GM21723 (cell line): ENCODE results near the gene COMMD10.

ENCODE experiments used
- ATAC-seq: cut with Tn5 transposase; IDR thresholded peaks from one replicate; pipeline ENCODE4 v1.9.1; 2021; ENCODE audit warnings: mild to moderate bottlenecking, moderate library complexity; ENCODE audit not compliant: unreplicated experiment

The COMMD10 gene

GRCh38 chr5:116209166-116209565 is 124.3 kb downstream of the COMMD10 start:
- no peak for ATAC-seq

- ATAC-seq = no peak
Observed at GRCh38 chr5:116212225-116212624, 127.4 kb downstream of the COMMD10 start.

- no peak for ATAC-seq
Observed at GRCh38 chr5:116216246-116216645, 131.4 kb downstream of the COMMD10 start.

DNA sequence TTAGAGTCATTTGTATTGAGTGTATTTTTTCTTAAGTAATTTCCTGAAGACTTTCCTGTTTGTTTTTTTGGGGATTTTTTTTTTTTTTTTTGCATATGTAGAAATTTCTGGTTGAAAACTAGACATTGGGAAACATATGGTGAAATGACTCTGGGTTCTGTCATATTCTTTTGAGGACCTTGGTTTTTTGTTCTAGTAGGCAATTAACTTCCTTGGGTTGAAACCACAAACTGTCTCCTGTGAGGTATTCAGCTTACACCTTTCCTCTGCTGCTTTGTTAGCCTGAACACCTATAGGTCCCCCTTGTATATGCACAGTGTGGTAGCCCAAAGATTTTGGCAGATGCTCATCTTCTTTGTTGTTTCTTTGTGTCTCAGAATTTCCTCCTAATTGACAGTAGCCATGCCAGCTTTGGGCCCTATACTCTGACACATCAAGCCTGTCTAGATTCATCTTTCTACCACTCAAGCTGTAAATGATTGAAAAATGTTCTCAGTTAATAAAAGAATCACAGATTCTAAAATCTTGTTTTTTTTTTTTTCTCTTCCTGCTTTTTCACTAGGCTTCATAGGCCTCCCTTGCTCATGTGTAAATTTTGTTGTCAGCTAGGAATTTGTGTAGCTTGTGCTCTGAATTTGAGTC is 140.6 kb downstream of the COMMD10 start:
- ATAC-seq = no peak

DNA sequence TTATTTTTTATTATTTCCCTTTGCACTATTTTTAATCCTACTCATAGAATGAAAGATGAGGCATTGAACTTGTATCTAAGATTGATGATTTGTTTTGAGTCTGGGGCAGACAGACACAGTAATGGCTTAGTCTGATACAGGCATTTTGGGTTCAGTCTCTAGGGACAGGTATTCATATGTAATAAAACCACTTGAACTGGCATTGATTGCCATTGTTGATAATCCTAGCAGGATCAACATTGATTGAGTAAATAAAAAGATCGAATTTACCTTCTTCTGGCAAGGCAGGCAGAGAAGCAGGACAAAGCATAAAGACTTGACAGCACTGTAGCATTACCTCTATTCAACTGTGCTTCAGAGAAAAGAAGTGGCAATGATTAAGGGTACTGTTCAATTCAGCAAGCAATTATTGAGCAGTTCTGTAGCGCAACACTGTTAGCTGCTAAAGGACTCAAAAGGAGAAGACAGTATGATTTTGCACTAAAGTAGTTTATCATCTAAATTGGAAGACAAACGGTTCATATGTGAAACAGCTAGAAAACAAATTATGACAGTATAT is 144.4 kb downstream of the COMMD10 start:
- ATAC-seq = no peak

GRCh38 chr5:116231288-116231687 is 146.5 kb downstream of the COMMD10 start:
- no peak for ATAC-seq

DNA sequence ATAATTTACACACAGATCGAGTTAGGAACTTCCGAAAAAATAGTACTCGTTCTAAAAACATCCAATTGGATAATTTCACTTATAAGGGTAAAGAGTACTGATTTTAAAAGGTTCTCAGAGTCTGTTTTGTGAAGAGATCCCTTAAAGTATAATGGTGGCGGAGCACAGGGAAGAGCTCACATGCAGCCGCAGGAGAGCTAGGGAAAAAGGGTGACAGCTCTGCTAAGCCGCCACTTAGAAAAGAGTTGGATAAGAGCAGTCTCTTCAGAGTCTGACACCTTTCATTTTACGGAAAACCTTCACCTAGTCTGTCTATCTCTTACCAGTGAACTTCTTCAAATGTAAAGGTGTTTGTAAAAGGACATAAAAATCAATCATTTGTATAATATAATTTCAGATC is 149.9 kb downstream of the COMMD10 start:
- ATAC-seq = no peak

DNA sequence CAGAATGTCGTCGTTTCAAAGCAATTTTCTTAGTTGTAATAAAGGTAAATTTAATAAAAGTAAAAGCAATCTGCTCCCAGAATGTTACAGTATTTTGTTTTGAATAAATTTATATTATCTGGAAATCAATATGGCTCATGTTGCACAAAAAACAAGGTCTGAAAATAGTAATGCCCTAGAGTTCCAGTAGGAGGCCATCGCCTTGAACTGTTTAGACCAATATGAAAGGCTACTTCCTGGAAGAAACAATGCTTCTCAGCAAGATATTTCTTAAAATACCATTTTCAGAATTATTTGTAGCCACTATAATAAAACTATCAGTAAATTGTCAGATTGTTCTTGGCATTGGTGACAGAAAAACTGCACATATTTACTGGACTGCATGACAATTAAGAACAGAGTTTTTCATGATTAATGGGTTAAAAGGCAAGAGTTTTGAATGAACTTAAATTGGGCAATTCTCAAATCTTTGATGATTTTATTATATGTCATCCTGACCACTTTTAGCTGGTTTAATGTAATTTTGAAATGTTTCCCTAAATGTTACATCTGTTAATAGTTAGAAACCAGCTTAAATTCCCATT is 153.2 kb downstream of the COMMD10 start:
- no peak for ATAC-seq

DNA sequence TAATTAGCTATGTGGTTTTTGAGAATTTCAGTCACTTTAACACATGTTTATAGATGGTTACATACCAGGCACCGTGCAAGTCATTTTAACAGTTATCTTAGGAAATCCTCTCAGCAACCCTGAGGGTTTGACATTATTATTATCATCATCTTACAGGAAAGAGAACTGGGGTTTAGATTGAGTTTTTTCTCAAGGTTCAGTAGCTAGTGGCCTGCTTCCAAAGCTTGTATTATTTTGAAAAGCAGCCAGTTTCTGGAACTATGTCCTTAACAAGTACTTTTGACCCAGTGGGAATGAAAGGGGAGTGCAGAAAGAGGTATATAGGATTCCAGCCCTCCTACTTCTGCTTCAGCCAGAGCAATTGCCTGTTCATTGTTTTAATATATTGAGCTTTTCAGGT is 157.5 kb downstream of the COMMD10 start:
- no peak for ATAC-seq

- no peak for ATAC-seq
Observed at GRCh38 chr5:116248432-116248831, 163.6 kb downstream of the COMMD10 start.

DNA sequence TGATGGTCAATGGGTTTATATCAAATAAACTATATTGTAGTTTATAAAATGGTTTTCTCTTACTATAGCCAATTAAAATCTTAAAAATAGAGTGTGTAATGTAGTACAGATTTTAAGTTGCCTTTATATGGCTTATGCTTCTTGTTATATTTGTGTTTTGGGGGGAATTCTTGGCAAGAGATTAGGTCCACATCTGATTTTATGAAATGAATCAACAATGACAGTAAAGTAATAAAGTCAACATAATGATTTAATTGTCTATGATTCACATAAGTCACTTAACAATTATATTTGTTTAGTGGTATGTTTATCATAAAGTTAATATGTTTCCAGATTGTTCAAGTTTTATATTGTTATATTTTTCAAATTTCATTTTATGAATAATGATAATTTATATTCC is 164.8 kb downstream of the COMMD10 start:
- no peak for ATAC-seq

DNA sequence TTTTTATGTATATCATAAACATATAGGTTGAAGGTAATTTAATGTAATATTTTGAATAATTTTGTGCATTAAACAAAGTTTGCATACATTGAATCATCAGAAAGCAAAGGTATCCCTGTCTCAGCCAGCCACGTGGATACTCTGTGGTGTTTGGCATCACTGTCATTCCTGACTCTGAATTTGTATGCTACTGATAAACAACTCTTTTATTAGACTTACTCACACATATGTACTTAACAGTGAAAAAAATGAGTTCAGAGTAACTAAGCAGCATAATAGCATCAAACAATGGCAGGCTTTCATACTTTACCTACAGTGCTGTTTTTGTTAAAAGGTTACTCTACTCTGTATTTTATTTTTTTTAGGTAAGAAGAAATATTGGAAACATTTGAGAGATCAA is 171.9 kb downstream of the COMMD10 start:
- ATAC-seq = no peak

DNA sequence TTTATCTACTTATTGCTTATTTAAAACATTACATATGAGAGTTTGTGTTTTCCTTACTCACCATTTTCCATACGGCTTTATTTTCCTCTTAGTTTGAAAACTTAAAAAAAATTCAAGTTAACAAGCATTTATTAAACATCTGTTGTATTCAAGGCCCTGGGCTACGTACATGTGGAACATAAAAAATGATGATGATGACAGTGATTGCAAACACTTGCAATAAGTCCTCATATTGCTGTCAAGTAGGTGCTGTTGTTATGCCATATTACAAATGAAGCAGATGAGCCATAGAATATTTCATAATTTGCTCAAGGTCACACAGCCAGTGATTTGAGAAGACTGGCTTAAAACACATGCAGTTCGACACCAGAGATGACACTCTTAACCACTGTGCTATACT is 180.6 kb downstream of the COMMD10 start:
- no peak for ATAC-seq

DNA sequence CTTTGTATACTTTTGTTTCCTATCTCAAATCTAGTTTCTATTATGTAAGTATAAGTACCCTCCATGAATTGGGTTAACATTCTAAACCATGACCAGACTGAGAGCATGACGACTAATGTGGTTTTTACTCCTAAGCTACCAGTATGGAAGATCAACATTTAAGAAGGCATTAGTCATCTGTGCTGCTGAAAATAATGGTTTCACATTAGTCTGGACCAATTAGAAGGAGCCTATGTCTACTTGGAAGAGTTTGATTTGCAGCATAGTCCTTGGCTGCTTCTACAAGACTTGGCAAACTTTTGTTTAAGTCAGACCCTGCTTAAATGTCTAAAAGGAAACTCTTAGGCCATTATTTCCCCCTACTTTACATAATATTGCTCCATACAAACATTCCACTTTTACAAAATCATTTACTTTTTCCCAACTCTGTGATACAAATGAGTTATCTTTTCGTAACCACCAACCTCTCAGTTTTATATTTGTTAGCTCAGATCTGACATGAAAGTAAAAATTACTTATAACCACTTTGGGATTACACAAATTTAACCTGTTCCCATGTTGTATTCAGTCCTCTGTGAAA is 186.7 kb downstream of the COMMD10 start:
- ATAC-seq = no peak

- ATAC-seq = no peak
Observed at GRCh38 chr5:116272281-116272941, 187.6 kb downstream of the COMMD10 start.

DNA sequence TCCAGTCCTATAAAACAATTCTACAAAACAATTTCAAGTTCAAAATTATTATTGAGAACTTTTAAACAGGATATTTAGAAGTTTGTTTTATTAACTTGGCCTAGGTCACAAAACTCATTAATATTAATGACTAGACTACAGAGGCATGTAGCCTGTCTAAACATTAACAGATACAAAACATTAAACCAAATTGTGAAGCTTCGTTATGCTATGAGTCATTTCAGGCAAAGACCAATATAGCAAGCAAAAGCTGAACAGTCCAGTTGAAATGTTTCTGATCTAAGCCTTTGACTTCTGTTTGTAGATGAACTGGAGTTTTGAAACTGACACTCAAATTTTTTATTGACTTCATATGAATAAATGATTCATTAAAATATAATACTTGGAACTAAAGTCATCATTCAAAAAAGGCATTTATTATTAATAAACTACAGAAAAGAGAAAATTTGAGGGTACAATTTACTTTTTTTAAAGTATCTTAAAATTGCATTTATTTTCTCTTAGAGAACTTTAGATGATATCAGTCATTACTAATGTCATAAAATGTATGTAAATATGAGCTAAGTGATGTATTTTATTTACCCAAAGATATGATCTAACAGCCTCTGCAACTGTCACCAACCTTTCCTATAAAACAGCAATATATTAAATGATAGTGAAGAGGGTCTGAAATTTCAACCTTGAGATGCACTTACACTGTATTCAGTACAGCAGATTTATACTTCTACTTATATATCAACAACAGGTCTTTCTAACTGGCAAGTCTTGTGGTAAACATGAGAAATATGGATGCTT is 188.8 kb downstream of the COMMD10 start:
- ATAC-seq = peak; percentile 94

GRCh38 chr5:116274251-116274650 is 189.4 kb downstream of the COMMD10 start:
- no peak for ATAC-seq

DNA sequence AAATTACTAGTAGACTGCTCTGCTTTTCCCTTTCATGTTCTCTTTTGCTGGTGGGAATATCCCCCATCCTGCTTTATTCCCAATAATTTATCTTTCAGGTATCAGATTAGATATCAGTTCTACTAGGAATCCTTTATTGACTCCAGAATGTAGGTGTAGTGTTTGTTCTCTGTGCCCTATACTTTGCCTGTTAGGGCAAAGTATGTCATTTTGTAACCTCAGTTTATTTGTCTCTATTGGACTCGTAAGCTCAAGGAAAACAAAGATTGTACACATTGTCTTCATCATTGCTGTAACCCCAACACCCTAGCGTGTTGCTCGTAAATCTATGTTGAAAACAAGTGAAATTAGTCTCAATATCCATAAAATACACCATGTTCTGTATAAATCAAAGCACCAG is 190.5 kb downstream of the COMMD10 start:
- no peak for ATAC-seq

DNA sequence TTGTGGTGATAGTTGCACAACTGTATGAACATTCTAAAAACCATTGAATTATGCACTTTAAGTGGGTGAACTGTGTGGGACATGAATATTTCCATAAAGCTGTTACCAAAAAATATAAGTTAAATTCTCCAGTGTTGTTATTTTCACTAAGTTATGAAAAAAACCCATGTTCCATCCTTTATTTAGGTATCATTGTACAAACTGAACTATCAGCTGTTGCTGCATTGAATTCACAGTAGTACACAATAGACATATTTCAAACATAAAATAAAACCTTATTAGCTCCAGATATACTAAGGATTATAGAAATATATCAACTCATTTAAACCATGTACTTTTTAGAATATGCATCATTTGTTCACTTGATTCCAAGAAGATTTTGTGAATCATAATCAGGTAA is 192.1 kb downstream of the COMMD10 start:
- ATAC-seq = no peak

- ATAC-seq = no peak
Observed at GRCh38 chr5:116280149-116280803, 195.5 kb downstream of the COMMD10 start.
